ENCODE results near the gene HSPA1B. TPM values are rescaled to one million over a fixed set of nuclear protein-coding genes. Genes with fewer than 3 reads are reported as not detected.

HSPA1B gene
- total and polyA plus RNA-seq, 2 of the 4 experiments (the other 2 are of a cell fraction): 61.1 to 93.6 TPM

DNA sequence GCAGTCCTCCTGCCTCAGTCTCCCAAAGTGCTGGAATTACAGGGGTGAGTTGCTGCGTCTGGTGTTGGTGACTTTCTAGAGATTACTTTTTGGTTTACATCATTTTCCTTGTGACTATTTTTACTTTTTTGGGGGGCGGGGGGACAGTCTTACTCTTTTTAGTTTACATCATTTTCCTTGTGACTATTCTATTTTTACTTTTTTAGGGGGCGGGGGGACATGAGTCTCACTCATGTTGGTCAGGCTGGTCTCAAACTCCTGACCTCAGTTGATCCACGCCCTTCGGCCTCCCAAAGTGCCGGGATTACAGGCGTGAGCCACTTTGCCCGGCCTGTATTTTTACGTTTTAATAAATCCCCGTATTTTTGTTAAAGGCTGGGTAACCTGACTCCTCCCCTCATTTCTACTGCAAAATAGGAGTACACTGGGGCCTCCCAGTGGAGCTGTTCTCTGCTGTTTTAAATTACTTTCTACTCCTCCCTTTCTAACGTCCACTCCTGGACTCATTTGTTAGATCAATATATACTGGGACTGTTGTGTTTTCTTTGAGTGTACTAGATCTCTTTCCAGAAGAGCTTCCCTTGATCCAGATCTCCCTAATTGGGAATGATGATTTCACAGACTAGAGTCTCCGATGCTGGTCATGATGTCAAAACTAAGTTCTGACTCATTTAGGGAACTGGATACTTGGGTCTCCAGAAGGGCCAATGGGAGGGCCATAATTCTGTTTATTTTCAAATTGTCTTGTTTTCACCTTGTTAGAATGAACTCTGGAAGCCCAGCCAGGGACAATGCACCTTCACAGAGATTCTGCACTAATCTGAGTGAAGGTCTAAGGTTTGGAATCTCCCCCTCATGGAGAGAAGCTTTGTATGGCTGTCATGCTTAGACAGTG, 9.2 kb downstream of the HSPA1B start (continued):
- TF ChIP-seq, protein P1, sequence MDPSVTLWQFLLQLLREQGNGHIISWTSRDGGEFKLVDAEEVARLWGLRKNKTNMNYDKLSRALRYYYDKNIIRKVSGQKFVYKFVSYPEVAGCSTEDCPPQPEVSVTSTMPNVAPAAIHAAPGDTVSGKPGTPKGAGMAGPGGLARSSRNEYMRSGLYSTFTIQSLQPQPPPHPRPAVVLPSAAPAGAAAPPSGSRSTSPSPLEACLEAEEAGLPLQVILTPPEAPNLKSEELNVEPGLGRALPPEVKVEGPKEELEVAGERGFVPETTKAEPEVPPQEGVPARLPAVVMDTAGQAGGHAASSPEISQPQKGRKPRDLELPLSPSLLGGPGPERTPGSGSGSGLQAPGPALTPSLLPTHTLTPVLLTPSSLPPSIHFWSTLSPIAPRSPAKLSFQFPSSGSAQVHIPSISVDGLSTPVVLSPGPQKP (IDR thresholded peaks at IDR 0.05; ENCODE audit: borderline replicate concordance, low read depth, low read length): no peak

All from IMR-90 (cell line).